Fibroblast of mammary gland (primary cell): ENCODE measurements around the gene CDK9.

Source experiments
- DNase-seq: peaks from one replicate; pipeline ENCODE4 v3.0.0-alpha.2; 2010; ENCODE audit warnings: low read depth
- H3K4me3 ChIP-seq: 2 replicates; pipeline ENCODE4 v1.5.1; 2011; ENCODE audit warnings: low read depth, mild to moderate bottlenecking, low read length, moderate library complexity; ENCODE audit not compliant: control insufficient read depth
- CTCF ChIP-seq: conservative IDR thresholded peaks from 2 replicates; pipeline ENCODE4 v1.5.1; 2011; ENCODE audit warnings: low read depth, low read length, inconsistent platforms; ENCODE audit not compliant: control insufficient read depth, insufficient read depth

CDK9 gene

GRCh38 chr9:127763918-127764384 lies 21.9 kb upstream of the CDK9 start:
- TF ChIP-seq CTCF: peak; percentile 30
- H3K4me3 ChIP-seq: no peak overlapping the region
- peak; percentile 23 for DNase-seq

- no peak for DNase-seq
- no peak overlapping the region for H3K4me3 ChIP-seq
- no peak for TF ChIP-seq CTCF
Observed at GRCh38 chr9:127765418-127765817, 20.4 kb upstream of the CDK9 start.

GRCh38 chr9:127767410-127767809 lies 18.4 kb upstream of the CDK9 start:
- no peak for DNase-seq
- no peak for TF ChIP-seq CTCF
- H3K4me3 ChIP-seq: no peak overlapping the region

GRCh38 chr9:127767909-127768331 lies 17.9 kb upstream of the CDK9 start:
- TF ChIP-seq CTCF: no peak
- H3K4me3 ChIP-seq: no peak overlapping the region
- DNase-seq: no peak

- no peak for DNase-seq
- TF ChIP-seq CTCF: no peak
- no peak overlapping the region for H3K4me3 ChIP-seq
Observed at GRCh38 chr9:127768698-127769097, 17.1 kb upstream of the CDK9 start.

- DNase-seq: no peak
- no peak overlapping the region for H3K4me3 ChIP-seq
Observed at GRCh38 chr9:127769101-127769500, 16.7 kb upstream of the CDK9 start.

More at GRCh38 chr9:127769101-127769500, 16.7 kb upstream of the CDK9 start:
- no peak for TF ChIP-seq CTCF
